Activated CD8-positive, alpha-beta memory T cell treated with anti-CD3 and anti-CD28 coated beads, Interleukin-2, amount 50 U/mL, for 24 hours (primary cell): Measurements from ENCODE around the gene PARVA.
"Not testable (repeated sequence)": the region's sequence is repeated elsewhere in the genome, so short reads cannot be mapped to it uniquely, and the experiment has no call there.

Experiments
- DNase-seq: peaks from one replicate; pipeline ENCODE4 v3.0.0-alpha.2; 2020; ENCODE audit errors: extremely low read depth

Gene PARVA

GRCh38 chr11:12497431-12497830, 120.1 kb downstream of the PARVA start:
- DNase-seq: no peak

- DNase-seq: no peak
Observed at GRCh38 chr11:12499071-12499470, 121.7 kb downstream of the PARVA start.

- DNase-seq: no peak
Observed at GRCh38 chr11:12502046-12502445, 124.7 kb downstream of the PARVA start.

- DNase-seq: no peak
Observed at GRCh38 chr11:12503039-12503484, 125.7 kb downstream of the PARVA start.

- no peak for DNase-seq
Observed at GRCh38 chr11:12503886-12504285, 126.5 kb downstream of the PARVA start.

- DNase-seq: no peak
Observed at GRCh38 chr11:12505183-12505582, 127.8 kb downstream of the PARVA start.

GRCh38 chr11:12506404-12506921, 129.1 kb downstream of the PARVA start:
- DNase-seq: no peak

- DNase-seq: no peak
Observed at GRCh38 chr11:12507391-12507790, 130.0 kb downstream of the PARVA start.

GRCh38 chr11:12508151-12508751, 130.9 kb downstream of the PARVA start:
- DNase-seq: no peak

GRCh38 chr11:12509371-12509770, 132.0 kb downstream of the PARVA start:
- no peak for DNase-seq

- DNase-seq: no peak
Observed at GRCh38 chr11:12512132-12512531, 134.8 kb downstream of the PARVA start.

- DNase-seq: no peak
Observed at GRCh38 chr11:12512826-12513395, 135.5 kb downstream of the PARVA start.

- no peak for DNase-seq
Observed at GRCh38 chr11:12516387-12517105, 139.2 kb downstream of the PARVA start.

- DNase-seq: no peak
Observed at GRCh38 chr11:12517306-12517705, 139.9 kb downstream of the PARVA start.

GRCh38 chr11:12517741-12518140, 140.4 kb downstream of the PARVA start:
- DNase-seq: no peak

- DNase-seq: no peak
Observed at GRCh38 chr11:12518606-12519385, 141.4 kb downstream of the PARVA start.

- DNase-seq: no peak
Observed at GRCh38 chr11:12520054-12520453, 142.7 kb downstream of the PARVA start.

GRCh38 chr11:12520576-12520975, 143.2 kb downstream of the PARVA start:
- DNase-seq: not testable (repeated sequence)

- DNase-seq: no peak
Observed at GRCh38 chr11:12523180-12523924, 146.0 kb downstream of the PARVA start.

- DNase-seq: no peak
Observed at GRCh38 chr11:12524865-12525264, 147.5 kb downstream of the PARVA start.

GRCh38 chr11:12525466-12526055, 148.2 kb downstream of the PARVA start:
- DNase-seq: no peak
